ENCODE measurements around the gene FOXL2.

Gene FOXL2

DNA sequence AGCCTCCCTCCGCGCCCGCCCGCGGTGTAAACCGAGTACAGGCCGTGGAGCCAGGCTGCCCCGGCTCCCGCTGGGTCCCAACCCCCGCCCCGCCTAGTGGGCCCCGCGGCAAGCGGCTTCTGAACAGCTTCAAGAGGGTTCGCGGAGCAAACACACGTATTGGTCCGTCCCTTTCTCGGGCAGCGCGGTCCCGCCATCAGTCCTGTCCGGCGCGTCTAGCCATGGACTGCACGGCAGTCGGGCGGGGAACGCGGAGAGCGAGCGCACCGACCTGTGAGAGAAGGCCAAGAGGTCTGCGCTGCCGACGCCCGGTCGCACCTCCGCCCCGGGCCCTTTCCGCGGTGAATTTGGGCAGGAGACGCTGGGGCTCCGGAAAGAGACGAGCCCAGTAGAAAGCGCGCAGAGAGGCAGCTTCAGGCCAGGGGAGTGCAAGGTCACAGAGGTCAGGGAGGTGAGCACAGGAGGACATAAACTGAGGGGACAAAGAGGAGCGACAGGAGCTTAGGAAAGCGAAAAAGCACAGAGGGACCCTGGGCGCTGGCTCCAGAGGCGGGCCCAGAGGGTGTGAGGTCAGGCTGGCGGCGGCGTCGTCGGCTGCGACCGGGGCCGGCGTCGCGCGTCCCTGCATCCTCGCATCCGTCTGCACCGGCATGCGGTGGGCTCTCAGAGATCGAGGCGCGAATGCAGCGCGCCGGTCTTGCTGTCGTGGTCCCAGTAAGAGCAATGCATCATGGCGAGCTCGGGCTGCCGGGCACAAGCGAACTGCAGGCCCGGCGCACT, 1.8 kb downstream of the FOXL2 start:
- DNase-seq = no peak

DNA sequence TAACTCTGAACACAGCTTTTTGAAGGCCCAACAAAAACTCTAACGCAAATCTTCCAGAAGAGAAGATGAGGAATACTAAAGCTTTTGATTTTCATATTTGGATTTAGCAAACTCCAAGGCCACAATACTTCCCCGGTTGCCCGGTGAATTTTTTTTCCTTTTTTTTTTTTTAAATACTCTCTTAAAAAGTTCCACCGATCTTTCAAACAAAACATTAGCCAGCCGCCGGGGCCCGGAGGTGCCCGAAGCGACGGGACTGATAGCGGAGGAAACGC, 2.3 kb downstream of the FOXL2 start:
- no peak for DNase-seq

DNA sequence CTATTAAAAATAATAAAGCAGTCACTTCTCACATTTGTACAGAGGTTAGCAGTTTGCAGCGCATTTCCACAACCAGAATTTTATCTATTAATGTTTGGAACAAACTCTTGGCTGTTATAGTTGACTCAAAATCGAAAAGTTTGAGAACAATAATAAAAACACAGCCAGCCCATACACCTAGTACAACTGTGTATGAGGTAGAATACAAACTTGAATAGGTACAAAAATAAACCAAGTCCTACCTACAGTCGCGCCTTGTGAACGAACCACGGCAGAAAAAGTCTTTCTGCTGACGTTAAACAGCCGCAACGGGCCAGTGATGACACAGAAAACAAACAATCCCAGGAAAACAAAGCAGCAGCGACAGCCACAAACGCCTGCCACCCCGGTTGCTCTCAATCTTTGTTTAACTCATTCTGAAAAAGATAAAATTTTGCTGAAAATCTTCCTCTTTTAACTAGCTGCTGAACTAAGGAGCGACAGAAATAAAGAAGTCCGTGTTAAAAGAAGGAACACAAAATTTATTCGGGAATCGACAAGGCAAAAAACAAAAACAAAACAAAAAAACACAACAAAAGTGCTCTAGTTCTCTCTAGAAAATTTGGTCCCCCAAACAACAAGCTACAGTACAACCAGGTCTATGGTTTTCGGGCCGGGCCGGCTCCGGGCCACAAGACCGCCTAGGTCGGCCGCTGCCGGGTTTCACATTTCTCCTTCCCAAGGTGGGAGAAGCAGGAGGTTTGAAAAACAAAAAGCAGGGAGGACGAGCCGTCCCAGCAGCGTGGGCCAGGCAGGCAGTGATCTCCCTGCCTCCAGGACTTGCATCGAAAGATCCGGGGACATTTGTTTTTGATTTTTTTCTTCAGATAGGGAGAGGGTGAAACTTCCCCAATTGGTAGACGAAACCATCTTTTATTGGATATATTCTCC, 2.9 kb downstream of the FOXL2 start:
- DNase-seq = no peak

DNA sequence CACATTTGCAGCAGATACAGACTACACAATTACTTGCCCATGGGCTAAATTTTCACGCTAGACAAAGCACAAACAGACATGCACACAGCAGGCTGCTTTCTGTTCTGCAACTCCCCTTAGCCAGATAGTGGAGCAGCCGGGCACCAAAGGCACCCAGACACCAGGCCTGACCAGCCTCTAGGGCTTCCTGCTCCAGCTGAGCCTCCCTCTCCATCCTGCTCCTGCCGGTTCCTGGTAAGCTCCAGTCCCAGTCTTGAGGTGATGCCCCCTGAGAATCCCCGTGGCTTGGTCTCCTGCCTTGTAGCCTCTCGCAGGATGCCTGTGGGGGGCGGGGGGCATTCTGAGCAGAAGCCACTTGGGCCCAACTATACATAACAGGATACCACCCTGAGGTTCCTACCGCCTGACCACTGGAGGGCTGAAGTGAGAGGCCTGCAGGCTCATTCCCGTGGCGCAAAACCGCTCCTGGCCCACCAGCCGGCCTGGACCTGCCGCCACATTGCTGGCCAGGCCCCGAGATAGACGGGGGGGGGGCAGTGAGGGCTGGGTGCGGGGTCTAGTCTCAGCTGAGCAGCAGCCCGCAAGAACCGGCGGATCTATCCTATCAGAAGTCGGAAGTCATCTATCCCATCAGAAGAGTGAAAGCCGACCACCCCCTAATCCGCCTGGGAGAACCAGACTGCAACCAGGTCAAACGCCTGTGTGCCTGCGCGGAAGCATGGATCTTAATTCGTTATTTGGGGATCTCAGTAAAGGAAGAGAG, 3.9 kb downstream of the FOXL2 start:
- DNase-seq = no peak

DNA sequence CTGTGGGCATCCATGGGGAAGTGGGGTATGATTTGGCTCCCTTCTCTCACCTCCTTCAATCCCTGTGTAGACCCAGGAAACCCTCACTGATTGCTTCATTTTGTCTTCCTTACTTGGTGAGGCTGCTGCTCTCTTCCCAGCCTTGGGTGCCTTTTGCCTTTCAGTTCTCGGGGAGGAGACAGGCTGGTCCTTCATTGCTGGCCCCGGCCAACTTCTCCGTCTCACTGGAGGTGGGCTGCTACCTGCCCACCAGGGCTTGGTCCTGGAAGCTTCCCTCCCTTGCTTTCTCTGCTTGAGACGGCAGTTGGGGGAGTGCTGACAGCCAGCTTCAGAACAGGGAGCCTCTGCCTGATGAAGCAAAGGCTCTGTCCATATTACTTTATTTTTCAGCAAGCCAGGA, 4.7 kb downstream of the FOXL2 start:
- no peak for DNase-seq

DNA sequence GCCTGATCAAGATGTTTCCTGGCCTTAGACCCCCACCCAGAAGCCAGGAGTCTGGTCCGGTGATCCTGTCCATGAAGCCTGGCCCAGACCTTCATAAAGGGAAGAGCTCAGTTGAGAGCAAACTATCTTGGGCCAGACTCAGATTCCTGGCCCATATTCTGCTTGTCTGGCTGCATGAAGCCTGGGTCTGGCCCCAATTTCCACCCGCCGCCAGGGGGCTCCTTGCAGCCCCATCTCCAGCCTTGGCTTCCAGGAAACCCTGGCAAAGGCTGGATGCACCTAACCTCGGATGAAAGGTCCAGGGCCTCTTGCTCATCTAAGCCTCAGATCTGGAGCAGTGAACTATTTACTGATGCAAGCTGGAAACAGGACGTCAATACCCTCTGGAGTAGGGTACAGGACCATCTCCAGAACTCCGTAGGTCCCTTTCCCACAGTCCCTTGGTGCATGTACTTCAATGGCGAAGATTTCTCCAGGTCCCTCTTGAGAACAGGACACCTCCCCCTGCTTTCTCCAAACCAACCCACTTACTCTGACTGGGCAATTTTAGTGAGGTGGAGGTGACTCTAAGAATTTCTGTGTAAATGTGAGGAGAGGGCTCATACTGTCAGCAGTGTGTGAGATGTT, 5.6 kb downstream of the FOXL2 start:
- DNase-seq = no peak

DNA sequence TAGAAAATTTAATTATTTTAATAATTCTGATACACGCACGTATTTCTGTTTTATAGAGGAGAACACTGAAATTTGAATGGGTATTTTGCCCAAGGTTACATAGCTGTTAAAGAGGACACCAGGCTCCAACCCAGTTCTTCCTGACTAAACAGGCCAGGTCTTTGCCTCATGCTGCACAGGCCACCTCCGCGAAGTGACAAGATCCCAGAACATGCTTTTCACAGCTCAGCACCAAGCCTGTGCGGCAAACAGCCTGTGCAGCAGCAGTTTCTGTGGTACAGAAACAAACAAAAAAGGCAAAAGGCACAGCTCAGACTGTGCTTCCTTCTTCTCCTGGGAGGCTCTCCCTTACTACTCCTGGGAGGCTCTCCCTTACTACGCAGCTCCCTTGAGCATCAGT, 6.5 kb downstream of the FOXL2 start:
- no peak for DNase-seq

DNA sequence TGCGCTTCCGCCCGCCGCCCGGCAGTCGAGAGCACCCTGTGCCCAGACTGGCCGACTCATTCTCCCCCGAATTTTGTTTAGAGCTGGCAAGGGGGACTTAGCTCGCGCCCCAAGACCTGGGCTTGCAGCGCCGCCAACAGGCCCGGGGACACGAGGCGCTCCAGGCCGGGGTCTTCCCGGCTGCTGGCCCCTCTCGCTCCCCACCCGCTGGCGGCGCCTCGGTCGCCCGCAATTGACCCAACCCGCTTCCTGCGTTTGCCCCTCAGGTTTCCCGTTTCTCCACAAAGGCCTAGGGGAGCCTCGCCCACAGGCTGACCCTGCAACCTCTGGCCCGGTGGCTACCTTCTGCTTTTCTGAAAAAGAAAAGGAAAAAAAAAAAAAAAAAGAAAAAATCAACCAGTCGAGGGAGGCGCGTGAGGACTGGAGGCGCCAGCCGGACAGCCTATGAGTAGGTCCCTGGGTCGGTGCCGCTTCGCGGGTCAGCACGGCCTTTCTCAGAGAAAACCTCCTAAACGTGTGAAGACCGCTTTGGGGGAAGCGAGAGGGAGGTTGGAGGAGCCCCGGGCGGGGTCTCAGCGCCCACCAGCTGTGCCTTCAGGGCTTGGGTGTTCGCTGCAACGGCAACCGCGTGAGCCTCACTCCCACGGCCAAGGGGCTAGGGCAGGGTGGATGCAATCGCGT, 7.2 kb downstream of the FOXL2 start:
- no peak for DNase-seq

DNA sequence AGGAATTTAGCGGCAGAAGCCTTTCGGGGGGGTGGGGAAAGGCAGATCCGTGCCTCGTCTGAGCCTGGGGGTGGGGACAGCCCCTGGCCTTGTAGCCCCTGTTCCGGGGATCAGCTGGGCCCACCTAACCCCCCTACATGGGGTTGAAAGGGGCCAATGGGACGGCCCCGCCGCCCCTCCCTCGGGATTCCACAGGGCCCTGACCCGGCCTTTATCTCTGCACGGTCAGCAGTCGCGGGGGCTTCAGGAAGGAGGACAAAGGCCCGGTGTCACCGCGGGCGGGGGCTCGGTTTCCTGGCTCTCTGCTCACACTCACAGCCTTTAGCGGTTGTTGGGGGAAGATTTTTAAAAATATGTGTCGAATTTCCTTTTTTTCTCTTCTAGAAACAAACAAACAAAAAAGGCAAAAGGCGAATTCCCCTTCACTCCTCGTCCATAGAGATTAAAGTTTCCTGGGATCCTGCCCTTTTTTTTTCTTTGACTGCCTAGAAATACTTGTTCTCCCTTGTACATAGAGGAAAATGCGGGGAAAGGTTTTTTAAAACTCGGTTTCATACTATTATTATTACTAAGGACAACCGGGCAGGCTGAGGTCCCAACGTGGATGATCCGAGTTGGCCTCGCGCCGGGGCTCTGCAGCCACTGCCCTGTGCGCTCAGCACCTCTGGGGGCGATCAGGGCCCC, 7.9 kb downstream of the FOXL2 start:
- no peak for DNase-seq

DNA sequence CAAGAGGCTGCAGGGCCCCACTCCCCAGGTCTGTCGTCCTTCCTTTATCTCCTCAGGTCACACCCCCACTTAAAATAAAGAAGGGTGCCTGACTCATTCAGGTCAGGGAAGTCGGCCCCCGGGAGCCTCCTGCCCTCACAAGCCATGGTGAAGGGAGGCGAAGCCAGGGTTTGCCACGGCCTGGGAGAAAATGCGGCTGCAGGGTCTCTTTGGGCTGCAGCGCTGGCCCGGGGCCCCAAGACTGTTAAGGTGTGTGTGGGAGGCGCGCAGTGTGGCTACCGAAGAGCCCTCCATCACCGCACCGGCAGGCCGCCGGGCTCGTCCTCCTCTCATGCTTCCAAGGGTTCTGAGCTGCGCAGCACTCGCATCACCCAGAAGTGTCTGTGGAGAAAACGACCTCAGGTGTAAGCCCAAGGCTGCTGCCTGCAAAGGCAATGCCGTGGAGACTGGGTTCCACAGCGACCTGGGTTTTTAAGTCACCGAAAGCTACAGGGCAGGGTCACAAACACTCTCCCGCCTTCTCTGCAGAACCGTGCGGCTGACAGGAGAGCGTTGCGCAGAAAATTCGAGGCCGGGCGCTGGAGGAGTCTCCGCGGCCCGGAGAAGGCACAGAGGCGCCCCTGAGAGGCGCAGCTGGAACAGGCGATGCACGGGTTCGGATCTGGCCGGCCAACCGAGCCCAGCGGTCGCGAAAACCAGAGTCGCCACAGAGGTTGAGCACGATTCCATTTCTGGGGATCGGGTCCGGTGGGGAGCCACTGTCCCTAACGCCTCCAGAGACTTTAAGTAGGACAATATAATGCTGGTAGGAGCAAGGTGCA, 8.7 kb downstream of the FOXL2 start:
- DNase-seq = no peak

DNA sequence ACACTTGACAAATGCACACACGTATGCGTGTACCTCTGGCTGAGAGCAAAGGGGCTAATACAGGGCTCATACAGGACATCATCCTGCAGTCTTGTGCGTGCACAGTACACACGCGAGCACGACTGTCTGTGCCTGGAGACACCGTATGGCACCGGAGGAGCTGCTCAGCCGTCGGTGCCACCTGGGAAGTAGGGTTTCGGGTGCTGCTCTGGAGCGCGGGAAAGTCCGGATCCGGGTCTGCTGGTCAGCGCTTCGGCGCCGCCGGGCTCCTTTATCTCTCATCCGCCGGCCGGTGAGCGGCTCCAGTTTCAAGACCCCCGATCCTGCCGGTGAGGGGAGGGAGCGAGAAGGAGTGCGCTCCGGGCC, 9.3 kb downstream of the FOXL2 start:
- no peak for DNase-seq

DNA sequence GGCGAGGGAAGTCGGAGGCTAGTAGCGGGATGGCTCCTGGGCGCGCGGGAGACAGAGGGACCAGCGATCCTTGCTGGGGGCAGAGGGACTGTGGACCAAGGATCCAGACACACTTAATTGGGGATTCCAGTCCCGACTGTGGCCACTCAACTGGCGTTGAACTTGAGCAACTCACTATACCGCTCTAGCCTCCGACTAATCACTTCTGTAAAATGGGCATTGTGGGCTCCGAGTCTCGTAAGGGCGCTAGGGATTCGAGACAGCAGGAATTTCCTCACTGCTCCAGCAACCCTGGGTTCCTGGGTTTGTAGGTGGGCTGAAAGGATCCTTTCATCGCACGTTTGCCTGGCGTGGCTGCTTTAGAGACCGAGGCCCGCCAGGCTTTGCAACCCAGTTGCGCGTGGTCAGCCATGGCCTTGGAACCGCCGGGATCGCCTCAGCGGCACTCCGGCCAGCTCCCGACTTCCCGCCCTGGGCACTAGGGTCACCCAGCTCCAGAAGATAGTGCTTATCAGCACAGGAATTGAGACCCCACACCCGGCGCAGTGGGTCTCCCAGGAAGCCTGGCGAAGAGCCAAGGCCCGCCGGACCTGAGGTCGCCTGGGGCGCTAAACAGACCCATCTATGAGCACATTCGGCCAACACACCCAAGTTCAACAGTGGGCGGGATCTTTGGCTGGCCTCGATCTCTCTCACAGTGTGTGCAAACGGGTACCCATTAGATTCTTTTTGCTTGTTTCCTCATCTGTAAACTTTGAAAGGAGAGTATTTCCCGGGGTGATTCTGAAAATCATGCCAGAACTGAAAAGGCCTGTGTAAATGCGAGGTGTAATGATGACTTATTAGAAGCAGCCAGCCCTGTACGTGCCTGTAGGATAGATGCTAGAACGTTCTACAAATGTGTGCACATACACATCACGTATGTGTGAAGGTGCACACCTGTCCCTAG, 9.9 kb downstream of the FOXL2 start:
- DNase-seq = no peak

DNA sequence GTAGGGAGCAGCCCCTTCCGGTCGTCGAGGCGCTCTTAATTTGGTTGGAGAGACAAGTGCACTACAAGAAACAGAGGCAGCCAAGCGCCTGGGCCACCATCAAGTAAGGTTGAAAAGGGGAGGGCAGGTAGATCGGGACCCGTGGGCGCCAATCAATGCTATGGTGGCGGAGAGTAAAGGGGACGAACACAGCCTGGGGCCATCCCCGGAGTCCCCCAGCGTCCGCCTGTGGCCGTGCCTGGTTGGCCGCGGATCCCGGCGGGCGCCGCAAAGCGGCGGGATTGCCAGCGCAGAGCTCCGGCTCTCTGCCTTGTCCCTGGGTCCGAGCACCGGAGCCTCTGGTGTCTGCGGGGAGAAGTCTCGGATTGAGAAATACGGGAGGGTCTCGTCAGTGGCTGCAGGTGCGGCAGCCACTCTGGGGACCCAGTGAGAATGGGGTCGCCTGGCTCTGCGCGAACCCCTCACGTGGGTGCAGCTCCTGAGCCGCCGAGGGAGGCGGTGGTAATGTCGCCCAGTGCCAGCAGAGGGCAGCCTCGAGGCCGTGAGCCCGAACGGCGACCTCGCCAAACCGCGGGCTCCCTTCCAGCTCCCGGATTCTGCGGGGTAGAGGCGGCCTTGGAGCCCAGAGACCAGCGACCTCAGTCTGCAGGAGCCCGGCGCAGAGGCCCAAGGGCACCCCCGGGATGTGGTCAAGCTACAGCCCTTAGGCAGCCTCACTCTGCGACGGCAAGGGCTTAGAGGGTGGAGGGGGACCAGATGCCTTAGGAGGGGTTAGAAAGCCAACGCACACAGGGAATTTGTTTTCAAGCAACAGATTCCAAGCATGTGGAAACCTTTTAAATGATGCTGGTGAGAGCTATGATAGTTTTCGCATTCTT, 10.8 kb downstream of the FOXL2 start:
- DNase-seq = peak; percentile 55

DNA sequence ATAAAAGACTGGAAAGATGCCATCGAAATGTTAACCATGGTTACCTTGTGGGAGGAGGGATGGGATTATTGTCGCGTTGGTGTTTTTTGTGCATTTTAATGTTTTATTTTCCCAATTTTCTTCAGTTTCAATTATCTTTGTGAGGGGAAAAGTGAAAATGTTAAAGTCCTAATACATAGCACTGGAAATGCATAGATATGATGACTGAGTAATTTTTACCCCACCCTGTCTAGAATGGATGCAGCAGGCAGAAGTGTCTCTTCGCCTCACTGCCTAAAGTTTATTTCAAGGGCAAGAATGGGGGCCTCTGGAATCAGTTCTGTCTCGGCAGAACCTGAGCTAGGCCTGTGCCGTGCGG, 11.5 kb downstream of the FOXL2 start:
- DNase-seq = no peak

DNA sequence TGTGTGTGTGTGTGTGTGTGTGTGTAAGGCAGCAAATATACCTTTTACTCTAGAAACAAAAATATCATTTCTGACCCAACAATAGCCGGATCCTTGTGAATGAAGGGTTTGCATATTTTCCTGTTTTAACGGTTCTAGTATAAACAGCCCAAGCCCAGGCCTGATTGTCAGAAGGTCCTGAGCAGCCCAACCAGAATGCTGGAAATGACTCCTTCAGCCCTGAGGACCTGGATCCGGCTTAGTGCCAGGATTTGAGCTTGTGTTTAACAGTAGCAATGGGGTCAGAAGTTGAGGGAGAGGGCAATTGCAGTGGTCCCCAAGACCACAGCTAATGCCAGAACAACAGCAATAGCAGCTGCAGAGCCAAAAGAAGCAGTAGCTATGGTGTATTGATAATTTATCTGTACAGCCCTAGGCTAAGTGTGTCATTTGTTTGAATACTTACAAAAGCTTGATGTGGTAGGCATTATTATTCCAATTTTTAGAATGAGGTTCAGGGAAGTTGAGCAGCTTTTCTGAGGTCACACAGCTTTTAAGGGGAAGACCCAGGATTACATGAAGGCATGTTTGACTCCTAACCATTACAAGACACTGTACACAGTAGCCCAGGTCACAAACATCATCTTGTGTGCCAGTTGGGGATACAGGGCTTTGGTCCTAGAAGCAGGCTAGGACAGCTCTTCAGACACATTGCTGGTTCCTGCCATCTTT, 12.8 kb downstream of the FOXL2 start:
- no peak for DNase-seq

DNA sequence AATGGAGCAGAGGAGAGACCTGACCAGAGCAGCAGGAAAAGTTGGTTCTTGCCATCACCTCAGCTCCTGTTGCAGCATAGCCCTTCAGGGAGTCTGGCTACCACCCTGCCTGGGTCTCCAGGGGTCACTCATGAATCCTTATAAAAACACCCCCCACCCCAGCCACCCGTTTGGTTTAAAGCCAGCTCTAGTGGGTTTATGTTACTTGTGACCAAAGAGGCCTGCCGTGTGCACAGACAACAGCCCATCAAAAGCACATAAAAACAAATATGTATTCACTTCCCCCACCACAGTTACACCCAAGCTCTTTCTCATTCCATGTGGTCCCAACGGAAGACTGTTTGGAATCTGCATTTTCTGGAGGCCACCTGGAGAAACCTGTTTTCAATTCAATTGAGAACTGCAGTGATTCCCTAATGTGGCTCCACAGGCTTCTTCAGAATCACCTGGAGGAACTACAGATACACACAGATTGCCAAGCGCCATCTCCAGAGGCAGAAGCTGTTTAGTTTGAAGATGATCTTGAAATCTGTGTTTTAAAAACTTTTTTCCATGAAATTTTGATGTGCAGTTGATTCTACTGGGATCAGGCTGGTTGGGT, 13.8 kb downstream of the FOXL2 start:
- DNase-seq = no peak

DNA sequence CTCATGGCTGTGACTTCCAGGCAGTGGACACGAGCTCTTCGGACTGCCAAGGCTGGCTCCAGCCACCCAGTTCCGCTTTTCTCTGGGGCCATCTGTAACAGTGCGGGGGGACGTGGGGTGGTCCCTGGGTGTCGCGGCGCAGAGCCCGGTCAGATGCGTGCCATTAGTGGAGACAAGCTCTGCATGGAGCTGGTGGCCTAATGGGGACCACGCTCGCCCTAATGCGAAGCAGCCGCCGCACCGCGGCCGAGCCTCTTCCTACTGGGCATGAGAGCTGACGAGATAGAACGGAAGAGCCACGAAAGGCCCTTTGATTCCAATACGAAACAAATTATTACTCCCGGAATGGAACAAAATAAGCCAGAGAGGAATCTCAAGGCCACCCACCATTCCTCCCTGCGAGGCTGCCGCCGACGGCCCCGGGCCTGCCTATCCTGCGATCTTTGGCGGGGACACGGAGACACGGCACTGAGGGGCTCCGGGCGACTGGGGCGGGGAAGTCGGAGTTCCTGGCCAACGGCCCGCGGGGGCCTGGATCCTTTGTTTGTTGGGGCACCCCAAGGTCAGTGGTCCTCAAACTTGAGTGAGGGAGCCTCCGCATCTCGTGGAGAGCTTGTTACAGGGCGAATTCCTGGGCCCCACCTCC, 18.1 kb downstream of the FOXL2 start:
- DNase-seq = no peak

Data from midbrain (tissue), 1 donor.